ENCODE data around the gene ARL8A.

DNA sequence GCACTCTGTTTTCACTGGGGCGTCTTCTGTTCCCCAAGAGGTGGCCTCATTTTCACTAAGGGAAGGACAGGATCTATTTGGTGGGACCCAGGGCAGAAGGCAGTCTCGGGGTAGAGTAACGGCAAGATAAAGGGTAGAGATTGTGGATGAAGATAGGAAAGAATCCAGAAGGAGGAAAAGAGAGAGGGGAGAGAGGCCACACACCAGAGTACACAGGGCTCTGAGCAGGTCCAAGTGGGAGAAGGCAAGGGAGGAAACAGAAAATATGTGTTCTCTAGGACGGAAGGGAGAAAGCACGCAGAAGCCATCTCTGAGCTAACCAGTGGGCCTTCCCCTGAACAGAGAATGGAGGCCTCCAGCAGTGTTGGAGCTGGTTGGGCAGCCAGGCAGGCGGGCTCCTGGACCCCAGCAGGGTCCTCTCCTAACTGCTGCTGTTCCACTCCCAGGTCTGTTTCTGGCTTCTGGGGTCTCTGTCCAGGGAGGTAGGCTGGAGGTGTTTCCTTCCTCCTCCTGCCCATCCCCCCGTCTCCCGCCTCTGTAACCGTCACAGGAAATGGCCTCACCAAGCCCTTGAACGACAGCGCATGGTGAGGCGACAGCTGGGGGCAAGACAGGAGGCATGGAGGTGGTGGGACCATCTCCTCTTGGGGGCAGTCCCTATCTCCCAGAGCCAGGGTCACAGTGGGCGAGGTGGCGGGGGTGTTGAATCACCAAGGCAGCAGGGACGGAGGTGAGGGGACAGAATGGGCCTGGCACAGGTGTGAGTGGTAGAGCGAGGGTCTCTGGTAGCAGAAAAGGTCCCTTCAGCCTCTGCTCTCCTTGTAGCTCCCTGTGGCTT, 15.2 kb upstream of the ARL8A start:
- TF ChIP-seq POLR2A (IDR thresholded peaks at IDR 0.05) (no peak), POLR2AphosphoS5 (IDR thresholded peaks at IDR 0.05) (peak in 2 of 3 donors; percentile 6 to 49)
- TF ChIP-seq, protein P1, sequence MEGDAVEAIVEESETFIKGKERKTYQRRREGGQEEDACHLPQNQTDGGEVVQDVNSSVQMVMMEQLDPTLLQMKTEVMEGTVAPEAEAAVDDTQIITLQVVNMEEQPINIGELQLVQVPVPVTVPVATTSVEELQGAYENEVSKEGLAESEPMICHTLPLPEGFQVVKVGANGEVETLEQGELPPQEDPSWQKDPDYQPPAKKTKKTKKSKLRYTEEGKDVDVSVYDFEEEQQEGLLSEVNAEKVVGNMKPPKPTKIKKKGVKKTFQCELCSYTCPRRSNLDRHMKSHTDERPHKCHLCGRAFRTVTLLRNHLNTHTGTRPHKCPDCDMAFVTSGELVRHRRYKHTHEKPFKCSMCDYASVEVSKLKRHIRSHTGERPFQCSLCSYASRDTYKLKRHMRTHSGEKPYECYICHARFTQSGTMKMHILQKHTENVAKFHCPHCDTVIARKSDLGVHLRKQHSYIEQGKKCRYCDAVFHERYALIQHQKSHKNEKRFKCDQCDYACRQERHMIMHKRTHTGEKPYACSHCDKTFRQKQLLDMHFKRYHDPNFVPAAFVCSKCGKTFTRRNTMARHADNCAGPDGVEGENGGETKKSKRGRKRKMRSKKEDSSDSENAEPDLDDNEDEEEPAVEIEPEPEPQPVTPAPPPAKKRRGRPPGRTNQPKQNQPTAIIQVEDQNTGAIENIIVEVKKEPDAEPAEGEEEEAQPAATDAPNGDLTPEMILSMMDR (IDR thresholded peaks at IDR 0.05 in 8 of 11, conservative IDR thresholded peaks at IDR 0.05 in 3 of 11) = no peak
